GM18951 (cell line): Measurements from ENCODE around the gene PCDHB9.
"Not testable (repeated sequence)": the region's sequence is repeated elsewhere in the genome, so short reads cannot be mapped to it uniquely, and the experiment has no call there.

ENCODE experiments used
- POLR2A ChIP-seq: IDR thresholded peaks from 4 replicates; pipeline ENCODE4 v1.6.1; 2011; ENCODE audit warnings: mild to moderate bottlenecking; ENCODE audit not compliant: insufficient read length, insufficient read depth; ENCODE audit errors: extremely low read depth
- in situ Hi-C: fragments of 300-500 bp; cut with MboI; formaldehyde crosslinking; loops from one replicate; pipeline ENCODE4 v1.12.0; 2022; ENCODE audit warnings: low sequenced_read_pairs, mixed read lengths, inconsistent platforms; ENCODE audit not compliant: unreplicated experiment

PCDHB9 gene

GRCh38 chr5:141180313-141180712 lies 6.6 kb upstream of the PCDHB9 start:
- no peak for TF ChIP-seq POLR2A
- in situ Hi-C loops, result no loop called here

GRCh38 chr5:141182248-141182647 lies 4.7 kb upstream of the PCDHB9 start, which contains the start of gene PCDHB16:
Gene PCDHB16, plus strand, starts transcription at chr5:141182387. Its CDS starts 173 bp downstream, at chr5:141182560.
- no peak for TF ChIP-seq POLR2A
- in situ Hi-C loops, result no loop called here

- in situ Hi-C loops, result not testable (repeated sequence)
Measured at GRCh38 chr5:141184117-141184855, 2.7 kb upstream of the PCDHB9 start.

- in situ Hi-C loops, result not testable (repeated sequence)
Measured at GRCh38 chr5:141188682-141189081, 1.7 kb downstream of the PCDHB9 start.

- in situ Hi-C loops, result not testable (repeated sequence)
Measured at GRCh38 chr5:141189131-141189530, 2.2 kb downstream of the PCDHB9 start.

- in situ Hi-C loops, result no loop called here
- no peak for TF ChIP-seq POLR2A
Measured at GRCh38 chr5:141192110-141192725, 5.3 kb downstream of the PCDHB9 start, which contains the start of gene PCDHB10. Gene PCDHB10, plus strand, starts transcription at chr5:141192353. Its CDS starts 200 bp downstream, at chr5:141192553.

- in situ Hi-C loops, result not testable (repeated sequence)
Measured at GRCh38 chr5:141194332-141194731, 7.4 kb downstream of the PCDHB9 start.

GRCh38 chr5:141196363-141196762 lies 9.4 kb downstream of the PCDHB9 start:
- in situ Hi-C loops, result no loop called here
- TF ChIP-seq POLR2A, result no peak

GRCh38 chr5:141199359-141200235 lies 12.6 kb downstream of the PCDHB9 start, which contains the start of gene PCDHB11:
Gene PCDHB11, plus strand, starts transcription at chr5:141199627. Its CDS starts 148 bp downstream, at chr5:141199775.
- no peak for TF ChIP-seq POLR2A
- in situ Hi-C loops, result no loop called here

GRCh38 chr5:141201126-141201525 lies 14.2 kb downstream of the PCDHB9 start:
- in situ Hi-C loops, result not testable (repeated sequence)

GRCh38 chr5:141201646-141202045 lies 14.7 kb downstream of the PCDHB9 start:
- in situ Hi-C loops, result not testable (repeated sequence)

- no peak for TF ChIP-seq POLR2A
- in situ Hi-C loops, result no loop called here
Measured at GRCh38 chr5:141208478-141208877, 21.5 kb downstream of the PCDHB9 start, which contains the start of gene PCDHB12. Gene PCDHB12, plus strand, starts transcription at chr5:141208719. Its CDS starts 189 bp downstream, at chr5:141208908.

GRCh38 chr5:141210281-141210680 lies 23.3 kb downstream of the PCDHB9 start:
- in situ Hi-C loops, result not testable (repeated sequence)

GRCh38 chr5:141210849-141211248 lies 23.9 kb downstream of the PCDHB9 start:
- in situ Hi-C loops, result not testable (repeated sequence)

- in situ Hi-C loops, result not testable (repeated sequence)
Measured at GRCh38 chr5:141213656-141214339, 26.8 kb downstream of the PCDHB9 start, which contains the start of gene PCDHB13. Gene PCDHB13, plus strand, starts transcription at chr5:141213919. Its CDS starts 205 bp downstream, at chr5:141214124.

GRCh38 chr5:141214583-141214982 lies 27.6 kb downstream of the PCDHB9 start:
- in situ Hi-C loops, result not testable (repeated sequence)

- in situ Hi-C loops, result not testable (repeated sequence)
Measured at GRCh38 chr5:141215504-141215903, 28.5 kb downstream of the PCDHB9 start.

- in situ Hi-C loops, result not testable (repeated sequence)
Measured at GRCh38 chr5:141216035-141216434, 29.1 kb downstream of the PCDHB9 start.
